Measurements from ENCODE around the gene SHQ1. TPM values are rescaled to one million over a fixed set of nuclear protein-coding genes. Genes with fewer than 3 reads are reported as not detected.

SHQ1 gene
- total and polyA plus RNA-seq, 9 of the 15 experiments (the other 6 are each of a cell fraction or from before 2014, with no cell fraction given) = 9.2 to 25.0 (median 14.1) TPM

DNA sequence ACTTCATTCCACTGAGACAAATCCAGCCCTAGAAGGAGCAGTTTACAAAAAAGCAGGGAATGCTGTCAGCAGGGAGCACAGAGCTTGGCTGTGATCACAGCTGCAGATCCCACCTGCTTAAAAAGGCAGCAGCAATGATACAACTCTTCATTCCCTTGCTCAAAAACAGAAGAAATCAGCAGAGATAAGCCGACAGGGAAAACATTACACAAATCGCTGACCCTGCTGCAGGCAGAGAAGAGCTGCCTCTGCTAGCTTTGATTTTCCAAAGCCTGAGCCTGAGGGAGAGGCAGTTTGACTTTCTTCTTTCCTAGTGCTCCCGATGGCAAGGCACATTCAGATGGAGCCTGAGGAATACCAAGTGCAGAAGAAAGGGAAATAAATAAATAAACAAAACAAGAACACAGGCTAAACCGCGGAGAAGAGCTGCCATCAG, 80.2 kb downstream of the SHQ1 start:
- H3K9me3 ChIP-seq (replicated peaks; ENCODE audit: control insufficient read depth, insufficient read depth, low read depth, low read length) = no peaks in the 10 kb centered on the region
- WGBS (ENCODE audit: insufficient coverage, low coverage, missing lambda C conversion rate) = 84% methylated on average over 5 of the region's 5 CpGs
- DNase-seq (ENCODE audit: extremely low read depth in 1 of 4, low spot score in 3 of 4) (no peak), FAIRE-seq (no peak), ATAC-seq (no peak)
- H3K4me1 ChIP-seq (replicated peaks in 1 of 2; ENCODE audit: control insufficient read depth in 2 of 2, insufficient read depth in 2 of 2, low read length in 2 of 2) = no peaks in the 10 kb centered on the region
- H3K4me2 ChIP-seq (ENCODE audit: insufficient read depth, low read length) = no peak overlapping the region
- H4K20me1 ChIP-seq (replicated peaks; ENCODE audit: control insufficient read depth, insufficient read depth, low read length) = no peaks in the 10 kb centered on the region
- intact Hi-C loops (cut with micrococcal nuclease) = no loop called here
- no peak overlapping the region for H3K4me3 ChIP-seq
- TF ChIP-seq FOXA3 (CRISPR knock-in tag; conservative IDR thresholded peaks at IDR 0.05 in 1 of 2, IDR thresholded peaks at IDR 0.05 in 1 of 2) (no peak), PHF8 (IDR thresholded peaks at IDR 0.05; ENCODE audit: borderline replicate concordance, low read length) (no peak), MTA2 (IDR thresholded peaks at IDR 0.05; ENCODE audit: low read depth) (no peak), ZNF668 (CRISPR knock-in tag; IDR thresholded peaks at IDR 0.05) (no peak), POLR2A (conservative IDR thresholded peaks at IDR 0.05) (no peak), BDP1 (IDR thresholded peaks at IDR 0.05; ENCODE audit: insufficient read depth, insufficient read length) (no peak), TAF9B (IDR thresholded peaks at IDR 0.05; ENCODE audit: partially characterized antibody) (no peak), PATZ1 (CRISPR knock-in tag; IDR thresholded peaks at IDR 0.05; ENCODE audit: borderline replicate concordance) (no peak)
- TF ChIP-seq, protein P1, sequence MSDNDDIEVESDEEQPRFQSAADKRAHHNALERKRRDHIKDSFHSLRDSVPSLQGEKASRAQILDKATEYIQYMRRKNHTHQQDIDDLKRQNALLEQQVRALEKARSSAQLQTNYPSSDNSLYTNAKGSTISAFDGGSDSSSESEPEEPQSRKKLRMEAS (CRISPR knock-in tag; IDR thresholded peaks at IDR 0.05) = no peak
- TF ChIP-seq, protein P2, sequence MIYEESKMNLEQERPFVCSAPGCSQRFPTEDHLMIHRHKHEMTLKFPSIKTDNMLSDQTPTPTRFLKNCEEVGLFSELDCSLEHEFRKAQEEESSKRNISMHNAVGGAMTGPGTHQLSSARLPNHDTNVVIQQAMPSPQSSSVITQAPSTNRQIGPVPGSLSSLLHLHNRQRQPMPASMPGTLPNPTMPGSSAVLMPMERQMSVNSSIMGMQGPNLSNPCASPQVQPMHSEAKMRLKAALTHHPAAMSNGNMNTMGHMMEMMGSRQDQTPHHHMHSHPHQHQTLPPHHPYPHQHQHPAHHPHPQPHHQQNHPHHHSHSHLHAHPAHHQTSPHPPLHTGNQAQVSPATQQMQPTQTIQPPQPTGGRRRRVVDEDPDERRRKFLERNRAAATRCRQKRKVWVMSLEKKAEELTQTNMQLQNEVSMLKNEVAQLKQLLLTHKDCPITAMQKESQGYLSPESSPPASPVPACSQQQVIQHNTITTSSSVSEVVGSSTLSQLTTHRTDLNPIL (CRISPR knock-in tag; IDR thresholded peaks at IDR 0.05) = no peak
- TF ChIP-seq, protein P3, sequence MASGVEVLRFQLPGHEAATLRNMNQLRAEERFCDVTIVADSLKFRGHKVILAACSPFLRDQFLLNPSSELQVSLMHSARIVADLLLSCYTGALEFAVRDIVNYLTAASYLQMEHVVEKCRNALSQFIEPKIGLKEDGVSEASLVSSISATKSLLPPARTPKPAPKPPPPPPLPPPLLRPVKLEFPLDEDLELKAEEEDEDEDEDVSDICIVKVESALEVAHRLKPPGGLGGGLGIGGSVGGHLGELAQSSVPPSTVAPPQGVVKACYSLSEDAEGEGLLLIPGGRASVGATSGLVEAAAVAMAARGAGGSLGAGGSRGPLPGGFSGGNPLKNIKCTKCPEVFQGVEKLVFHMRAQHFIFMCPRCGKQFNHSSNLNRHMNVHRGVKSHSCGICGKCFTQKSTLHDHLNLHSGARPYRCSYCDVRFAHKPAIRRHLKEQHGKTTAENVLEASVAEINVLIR (CRISPR knock-in tag; IDR thresholded peaks at IDR 0.05) = no peak
- H3K9me1 ChIP-seq (ENCODE audit: control insufficient read depth, insufficient read depth, low read length) = no peaks in the 10 kb centered on the region
- no TSS peak for BruUV-seq (replicated peaks)
- H2AFZ ChIP-seq (ENCODE audit: low read depth, low read length) = no peak overlapping the region
- H3K27ac ChIP-seq (ENCODE audit: extremely low read depth, low read depth, low read length) = no peak overlapping the region
- CTCF ChIA-PET (ENCODE audit: low intra/inter-chr PET ratio) = no interaction called here
- H3K27me3 ChIP-seq (ENCODE audit: control insufficient read depth in 2 of 2, insufficient read depth in 2 of 2, low read length in 2 of 2) = no peaks in the 10 kb centered on the region
- 0 out of 3 replicates have a peak, but pooled peaks cover 2% of the 10 kb centered on the region for H3K36me3 ChIP-seq (ENCODE audit: control insufficient read depth, insufficient read depth, low read length)
- POLR2A ChIA-PET = interaction anchor here (0.8 kb wide), 1 partner anchor 10 kb away, joined by 3 read pairs; no protein-coding TSS in a partner anchor
- in situ Hi-C loops (cut with MboI) = no loop called here
- no peak overlapping the region for H3K9ac ChIP-seq (ENCODE audit: insufficient read depth in 1 of 2, low read depth in 2 of 2, low read length in 2 of 2)
- no peaks in the 10 kb centered on the region for H3K79me2 ChIP-seq (ENCODE audit: control insufficient read depth, insufficient read depth, low read length)
